Measurements from ENCODE around the gene MARCKS. TPM values are rescaled to one million over a fixed set of nuclear protein-coding genes. Genes with fewer than 3 reads are reported as not detected.

Gene MARCKS
- total RNA-seq, 1 donor from 2014 or later: 669 TPM

- peaks cover 4% of the 10 kb centered on the region for H3K27me3 Mint-ChIP-seq (ENCODE audit: unreplicated experiment)
- H3K4me3 Mint-ChIP-seq (ENCODE audit: unreplicated experiment): peak overlapping the region; percentile 28
- peak overlapping the region; percentile 96 for H3K27ac Mint-ChIP-seq (ENCODE audit: unreplicated experiment)
- H3K9me3 Mint-ChIP-seq (ENCODE audit: unreplicated experiment): no peaks in the 10 kb centered on the region
- DNase-seq (ENCODE audit: low spot score): peak; percentile 52
- H3K4me1 Mint-ChIP-seq (ENCODE audit: unreplicated experiment): peaks cover 54% of the 10 kb centered on the region
- H3K36me3 Mint-ChIP-seq (ENCODE audit: low read depth, unreplicated experiment): no peaks in the 10 kb centered on the region
- no peak for TF ChIP-seq CTCF (IDR thresholded peaks at IDR 0.05; ENCODE audit: unreplicated experiment)
Observed at GRCh38 chr6:113879186-113880096, 22.3 kb downstream of the MARCKS start.

- Mint-ChIP-seq H3K4me1 (ENCODE audit: unreplicated experiment) (peaks cover 49% of the 10 kb centered on the region), H3K9me3 (ENCODE audit: unreplicated experiment) (no peaks in the 10 kb centered on the region), H3K27me3 (ENCODE audit: unreplicated experiment) (peaks cover 2% of the 10 kb centered on the region), H3K27ac (ENCODE audit: unreplicated experiment) (peak overlapping the region; percentile 39), H3K4me3 (ENCODE audit: unreplicated experiment) (no peak overlapping the region), H3K36me3 (ENCODE audit: low read depth, unreplicated experiment) (no peaks in the 10 kb centered on the region)
- TF ChIP-seq CTCF (IDR thresholded peaks at IDR 0.05; ENCODE audit: unreplicated experiment): no peak
- DNase-seq (ENCODE audit: low spot score): no peak
Observed at GRCh38 chr6:113881478-113881980, 24.4 kb downstream of the MARCKS start.

GRCh38 chr6:113882336-113883022, 25.3 kb downstream of the MARCKS start:
- no peak for TF ChIP-seq CTCF (IDR thresholded peaks at IDR 0.05; ENCODE audit: unreplicated experiment)
- Mint-ChIP-seq H3K27ac (ENCODE audit: unreplicated experiment) (peak overlapping the region; percentile 45), H3K36me3 (ENCODE audit: low read depth, unreplicated experiment) (no peaks in the 10 kb centered on the region), H3K4me3 (ENCODE audit: unreplicated experiment) (no peak overlapping the region), H3K4me1 (ENCODE audit: unreplicated experiment) (peaks cover 49% of the 10 kb centered on the region), H3K27me3 (ENCODE audit: unreplicated experiment) (no peaks in the 10 kb centered on the region), H3K9me3 (ENCODE audit: unreplicated experiment) (no peaks in the 10 kb centered on the region)
- no peak for DNase-seq (ENCODE audit: low spot score)

GRCh38 chr6:113884011-113884410, 26.9 kb downstream of the MARCKS start:
- no peak for TF ChIP-seq CTCF (IDR thresholded peaks at IDR 0.05; ENCODE audit: unreplicated experiment)
- no peaks in the 10 kb centered on the region for H3K27me3 Mint-ChIP-seq (ENCODE audit: unreplicated experiment)
- no peak for DNase-seq (ENCODE audit: low spot score)
- H3K27ac Mint-ChIP-seq (ENCODE audit: unreplicated experiment): no peak overlapping the region
- no peaks in the 10 kb centered on the region for H3K36me3 Mint-ChIP-seq (ENCODE audit: low read depth, unreplicated experiment)
- H3K4me1 Mint-ChIP-seq (ENCODE audit: unreplicated experiment): peaks cover 40% of the 10 kb centered on the region
- H3K9me3 Mint-ChIP-seq (ENCODE audit: unreplicated experiment): no peaks in the 10 kb centered on the region
- no peak overlapping the region for H3K4me3 Mint-ChIP-seq (ENCODE audit: unreplicated experiment)
